Astrocyte (in vitro differentiated cells and primary cell): ENCODE results near the gene S100A12. TPM values are rescaled to one million over a fixed set of nuclear protein-coding genes. Genes with fewer than 3 reads are reported as not detected.

ENCODE experiments used
- DNase-seq: peaks from one replicate; pipeline ENCODE4 v3.0.0-alpha.2; 2010; ENCODE audit warnings: low read depth
- FAIRE-seq: peaks from 2 replicates; lab custom pipeline; 2011; peaks lifted over from hg19 to GRCh38; lab: Jason Lieb, UNC
- H2AFZ ChIP-seq: 2 replicates; pipeline ENCODE4 v1.6.0; 2012; ENCODE audit warnings: low read depth, low read length, inconsistent platforms
- H3K27ac ChIP-seq: 2 replicates; pipeline ENCODE4 v1.5.1; 2011; ENCODE audit warnings: low read depth, low read length, inconsistent platforms
- H3K27me3 ChIP-seq: 2 replicates; pipeline ENCODE4 v1.6.0; 2011; ENCODE audit warnings: low read length, inconsistent platforms; ENCODE audit not compliant: insufficient read depth
- H3K36me3 ChIP-seq: 2 replicates; pipeline ENCODE4 v1.5.1; 2011; ENCODE audit warnings: low read length, inconsistent platforms; ENCODE audit not compliant: insufficient read depth
- H3K4me1 ChIP-seq: 2 replicates; pipeline ENCODE4 v1.5.1; 2011; ENCODE audit warnings: low read length, inconsistent platforms; ENCODE audit not compliant: insufficient read depth
- H3K4me2 ChIP-seq: 2 replicates; pipeline ENCODE4 v1.6.0; 2012; ENCODE audit warnings: low read length, inconsistent platforms
- H3K4me3 ChIP-seq: 2 replicates; pipeline ENCODE4 v1.5.1; 2011; ENCODE audit warnings: low read depth, mild to moderate bottlenecking, low read length, inconsistent platforms; ENCODE audit not compliant: insufficient read depth
- H3K79me2 ChIP-seq: 2 replicates; pipeline ENCODE4 v1.6.0; 2012; ENCODE audit warnings: mild to moderate bottlenecking, low read length, inconsistent platforms; ENCODE audit not compliant: insufficient read depth
- H3K9ac ChIP-seq: 2 replicates; pipeline ENCODE4 v1.6.0; 2012; ENCODE audit warnings: mild to moderate bottlenecking, low read length, inconsistent platforms
- H3K9me3 ChIP-seq: 2 replicates; pipeline ENCODE4 v1.5.1; 2012; ENCODE audit warnings: low read depth, mild to moderate bottlenecking, low read length, inconsistent platforms; ENCODE audit not compliant: insufficient read depth
- H4K20me1 ChIP-seq: 2 replicates; pipeline ENCODE4 v1.6.0; 2012; ENCODE audit warnings: low read length, inconsistent platforms; ENCODE audit not compliant: insufficient read depth
- H3K27ac Mint-ChIP-seq: one replicate; pipeline ENCODE4 v1.8.0; 2021; ENCODE audit warnings: mild to moderate bottlenecking, mixed read lengths; ENCODE audit not compliant: unreplicated experiment
- H3K27me3 Mint-ChIP-seq: one replicate; pipeline ENCODE4 v1.8.0; 2021; ENCODE audit warnings: low read depth, mixed read lengths; ENCODE audit not compliant: unreplicated experiment
- H3K36me3 Mint-ChIP-seq: one replicate; pipeline ENCODE4 v1.8.0; 2021; ENCODE audit warnings: low read depth, mixed read lengths; ENCODE audit not compliant: unreplicated experiment
- H3K4me1 Mint-ChIP-seq: one replicate; pipeline ENCODE4 v1.8.0; 2021; ENCODE audit warnings: low read depth, mixed read lengths; ENCODE audit not compliant: unreplicated experiment
- H3K4me3 Mint-ChIP-seq: one replicate; pipeline ENCODE4 v1.8.0; 2021; ENCODE audit warnings: mild to moderate bottlenecking, moderate library complexity, mixed read lengths; ENCODE audit not compliant: unreplicated experiment
- H3K9me3 Mint-ChIP-seq: one replicate; pipeline ENCODE4 v1.8.0; 2021; ENCODE audit warnings: mild to moderate bottlenecking, mixed read lengths; ENCODE audit not compliant: unreplicated experiment
- EZH2 ChIP-seq: IDR thresholded peaks from 2 replicates; pipeline ENCODE4 v1.6.1; 2012; ENCODE audit warnings: mild to moderate bottlenecking, low read length, inconsistent platforms; ENCODE audit not compliant: insufficient read depth
- total RNA-seq: library from RNA; stranded (reverse); gene quantifications from 2 replicates; pipeline ENCODE4 v1.2.1, GENCODE V29; 2021
- TF ChIP-seq, protein P1 (sequence below): IDR thresholded peaks from 2 replicates; pipeline ENCODE4 v1.5.1; 2011; ENCODE audit warnings: low read depth, mild to moderate bottlenecking, inconsistent platforms, low read length, moderate library complexity; ENCODE audit not compliant: insufficient read depth

Gene S100A12
- total RNA-seq, 1 donor from 2014 or later = not detected

DNA sequence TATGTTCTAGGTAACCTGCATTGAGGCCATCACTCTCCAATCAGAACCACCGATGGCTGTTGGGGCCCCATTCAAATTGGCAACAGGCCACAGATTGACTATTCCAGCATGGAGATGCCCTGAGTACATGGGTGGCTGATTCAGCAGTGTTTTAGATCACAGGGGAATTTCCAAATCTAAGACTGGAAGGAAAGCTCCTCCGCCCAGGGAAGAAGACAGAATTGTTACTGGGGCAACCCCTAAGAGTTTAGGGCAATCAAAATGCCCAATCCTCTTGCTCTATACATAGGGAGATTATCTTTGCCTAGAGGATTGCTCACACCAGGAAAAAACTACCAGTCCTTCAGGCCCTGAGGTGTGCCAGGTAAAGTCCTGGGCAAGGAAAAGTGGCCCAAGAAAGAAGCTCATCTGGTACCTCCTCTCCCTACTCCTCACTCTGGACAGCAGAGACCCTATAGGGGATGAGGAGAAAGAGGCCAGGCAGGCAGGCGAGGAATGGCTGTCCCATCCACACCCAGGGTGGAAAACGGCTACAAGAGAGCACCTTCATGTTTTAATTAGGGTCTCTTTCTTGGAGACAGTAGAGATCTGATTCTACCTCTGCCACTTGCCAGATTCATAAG is 9.6 kb upstream of the S100A12 start:
- Histone ChIP-seq H3K9ac (no peak overlapping the region), H3K79me2 (no peaks in the 10 kb centered on the region), H3K4me1 (no peaks in the 10 kb centered on the region), H3K9me3 (peaks cover 3% of the 10 kb centered on the region), H2AFZ (no peak overlapping the region), H3K27me3 (no peaks in the 10 kb centered on the region), H4K20me1 (no peaks in the 10 kb centered on the region), H3K36me3 (no peaks in the 10 kb centered on the region), H3K27ac (no peak overlapping the region), H3K4me2 (no peak overlapping the region), H3K4me3 (no peak overlapping the region)
- no peak for DNase-seq
- FAIRE-seq = no peak
- Mint-ChIP-seq H3K27me3 (peaks cover 40% of the 10 kb centered on the region), H3K4me1 (no peaks in the 10 kb centered on the region), H3K4me3 (no peak overlapping the region), H3K9me3 (peaks cover 10% of the 10 kb centered on the region), H3K36me3 (no peaks in the 10 kb centered on the region), H3K27ac (no peak overlapping the region)
- TF ChIP-seq EZH2 = no peak
- TF ChIP-seq, protein P1, sequence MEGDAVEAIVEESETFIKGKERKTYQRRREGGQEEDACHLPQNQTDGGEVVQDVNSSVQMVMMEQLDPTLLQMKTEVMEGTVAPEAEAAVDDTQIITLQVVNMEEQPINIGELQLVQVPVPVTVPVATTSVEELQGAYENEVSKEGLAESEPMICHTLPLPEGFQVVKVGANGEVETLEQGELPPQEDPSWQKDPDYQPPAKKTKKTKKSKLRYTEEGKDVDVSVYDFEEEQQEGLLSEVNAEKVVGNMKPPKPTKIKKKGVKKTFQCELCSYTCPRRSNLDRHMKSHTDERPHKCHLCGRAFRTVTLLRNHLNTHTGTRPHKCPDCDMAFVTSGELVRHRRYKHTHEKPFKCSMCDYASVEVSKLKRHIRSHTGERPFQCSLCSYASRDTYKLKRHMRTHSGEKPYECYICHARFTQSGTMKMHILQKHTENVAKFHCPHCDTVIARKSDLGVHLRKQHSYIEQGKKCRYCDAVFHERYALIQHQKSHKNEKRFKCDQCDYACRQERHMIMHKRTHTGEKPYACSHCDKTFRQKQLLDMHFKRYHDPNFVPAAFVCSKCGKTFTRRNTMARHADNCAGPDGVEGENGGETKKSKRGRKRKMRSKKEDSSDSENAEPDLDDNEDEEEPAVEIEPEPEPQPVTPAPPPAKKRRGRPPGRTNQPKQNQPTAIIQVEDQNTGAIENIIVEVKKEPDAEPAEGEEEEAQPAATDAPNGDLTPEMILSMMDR = no peak

DNA sequence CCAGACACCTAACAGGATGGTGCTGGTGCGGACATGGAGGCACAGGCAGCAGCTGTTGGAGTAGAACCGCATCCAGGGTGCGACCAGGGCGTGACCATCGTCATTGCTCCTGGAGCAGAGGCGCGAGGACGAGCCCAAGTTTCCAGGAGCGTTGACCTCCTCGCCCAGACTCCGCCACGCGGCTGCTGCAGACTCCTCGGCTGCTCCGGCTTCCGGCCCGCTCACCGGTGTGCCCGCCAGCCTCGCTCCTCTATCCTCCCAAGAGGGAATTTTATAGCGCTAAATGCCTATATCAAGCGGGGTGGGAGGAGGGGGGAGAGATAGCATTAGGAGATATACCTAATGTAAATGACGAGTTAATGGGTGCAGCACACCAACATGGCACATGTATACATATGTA is 5.3 kb upstream of the S100A12 start:
- no peak overlapping the region for H2AFZ ChIP-seq
- H3K4me3 Mint-ChIP-seq = no peak overlapping the region
- no peak for FAIRE-seq

DNA sequence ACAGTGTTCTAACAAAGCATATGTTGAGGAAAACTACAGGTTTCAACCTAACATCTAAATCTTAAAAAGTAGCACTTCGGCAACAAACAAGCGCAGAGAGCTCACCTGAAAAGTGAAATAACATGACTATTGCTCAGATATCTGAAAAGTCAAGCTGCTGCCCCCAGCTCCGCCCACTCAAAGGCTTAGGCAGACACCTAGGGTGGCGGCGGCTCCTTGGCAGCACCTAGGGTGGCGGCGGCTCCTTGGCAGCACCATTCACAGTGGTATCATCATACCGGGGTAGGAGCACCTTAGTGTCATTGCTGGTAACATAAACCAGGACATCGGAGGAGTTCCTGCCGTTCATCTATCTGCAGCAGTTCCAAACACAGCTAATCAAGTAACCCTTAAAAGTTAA is 4.2 kb upstream of the S100A12 start:
- DNase-seq = no peak
- Histone ChIP-seq H3K9ac (no peak overlapping the region), H3K9me3 (peaks cover 3% of the 10 kb centered on the region), H3K27me3 (peaks cover 3% of the 10 kb centered on the region), H2AFZ (no peak overlapping the region), H3K4me2 (no peak overlapping the region), H3K79me2 (no peaks in the 10 kb centered on the region), H3K4me3 (no peak overlapping the region), H3K4me1 (no peaks in the 10 kb centered on the region), H4K20me1 (no peaks in the 10 kb centered on the region), H3K36me3 (no peaks in the 10 kb centered on the region), H3K27ac (no peak overlapping the region)
- no peak for FAIRE-seq
- Mint-ChIP-seq H3K27me3 (peaks cover 37% of the 10 kb centered on the region), H3K9me3 (peaks cover 12% of the 10 kb centered on the region), H3K4me3 (no peak overlapping the region), H3K4me1 (peaks cover 6% of the 10 kb centered on the region), H3K27ac (no peak overlapping the region), H3K36me3 (no peaks in the 10 kb centered on the region)
- TF ChIP-seq EZH2 = no peak
- TF ChIP-seq, protein P1 = no peak

More for the DNA sequence above, 5.3 kb upstream of the S100A12 start:
- H3K27me3 ChIP-seq = peaks cover 3% of the 10 kb centered on the region
- H3K4me2 ChIP-seq = no peak overlapping the region
- no peaks in the 10 kb centered on the region for H3K4me1 ChIP-seq
- H3K27ac ChIP-seq = no peak overlapping the region
- peaks cover 37% of the 10 kb centered on the region for H3K27me3 Mint-ChIP-seq
- H3K9me3 Mint-ChIP-seq = peaks cover 12% of the 10 kb centered on the region
- H3K4me3 ChIP-seq = no peak overlapping the region
- H4K20me1 ChIP-seq = no peaks in the 10 kb centered on the region
- H3K79me2 ChIP-seq = no peaks in the 10 kb centered on the region
- no peak overlapping the region for H3K27ac Mint-ChIP-seq
- no peak overlapping the region for H3K9ac ChIP-seq
- no peaks in the 10 kb centered on the region for H3K36me3 ChIP-seq
- peaks cover 3% of the 10 kb centered on the region for H3K4me1 Mint-ChIP-seq
- H3K36me3 Mint-ChIP-seq = no peaks in the 10 kb centered on the region
- DNase-seq = no peak
- H3K9me3 ChIP-seq = peaks cover 3% of the 10 kb centered on the region
- TF ChIP-seq, protein P1 = no peak
- no peak for TF ChIP-seq EZH2
